WERI-Rb-1 (cell line): ENCODE results near the gene SAMD4A.

Experiments
- DNase-seq: peaks from one replicate; pipeline ENCODE4 v3.0.0-alpha.2; 2020
- H3K27ac ChIP-seq: fragments of 250-450 bp; sonication (Bioruptor Pico); 2 replicates; pipeline ENCODE4 v1.5.1; 2020; ENCODE audit warnings: mild to moderate bottlenecking, moderate library complexity
- H3K27me3 ChIP-seq: fragments of 250-450 bp; sonication (Bioruptor Pico); 2 replicates; pipeline ENCODE4 v1.5.1; 2021; ENCODE audit warnings: mild to moderate bottlenecking, low read depth, moderate library complexity; ENCODE audit not compliant: insufficient read depth, severe bottlenecking
- H3K36me3 ChIP-seq: fragments of 250-450 bp; sonication (Bioruptor Pico); 2 replicates; pipeline ENCODE4 v1.5.1; 2020; ENCODE audit warnings: mild to moderate bottlenecking, moderate library complexity
- H3K4me3 ChIP-seq: 2 replicates; pipeline ENCODE4 v1.5.1; 2011; ENCODE audit warnings: low read depth, mild to moderate bottlenecking, control low read depth, low read length
- H3K9me3 ChIP-seq: fragments of 250-450 bp; sonication (Bioruptor Pico); 2 replicates; pipeline ENCODE4 v1.5.1; 2021; ENCODE audit warnings: mild to moderate bottlenecking, moderate library complexity; ENCODE audit not compliant: severe bottlenecking
- TF ChIP-seq, protein P1 (sequence below): IDR thresholded peaks from 2 replicates; pipeline ENCODE4 v1.5.1; 2011; ENCODE audit warnings: low read depth, mild to moderate bottlenecking, control low read depth, inconsistent platforms, low read length

SAMD4A gene

DNA sequence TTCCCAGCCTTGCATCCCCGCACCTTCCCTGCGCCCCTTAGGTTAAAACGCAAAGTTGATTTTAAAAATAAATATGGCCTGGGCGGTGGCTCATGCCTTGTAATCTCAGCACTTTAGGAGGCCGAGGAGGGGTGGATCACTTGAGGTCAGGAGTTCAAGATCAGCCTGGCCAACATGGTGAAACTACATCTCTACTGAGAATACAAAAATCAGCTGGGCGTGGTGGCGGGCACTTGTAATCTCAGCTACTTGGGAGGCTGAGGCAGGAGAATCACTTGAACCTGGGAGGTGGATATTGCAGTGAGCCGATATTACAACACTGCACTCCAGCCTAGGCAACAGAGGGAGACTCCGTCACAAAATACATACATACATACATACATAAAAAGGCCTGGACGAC is 239.7 kb downstream of the SAMD4A start:
- Histone ChIP-seq H3K27me3 (no peaks in the 10 kb centered on the region), H3K9me3 (no peaks in the 10 kb centered on the region), H3K36me3 (no peaks in the 10 kb centered on the region), H3K4me3 (no peak overlapping the region), H3K27ac (no peak overlapping the region)
- no peak for DNase-seq
- TF ChIP-seq, protein P1, sequence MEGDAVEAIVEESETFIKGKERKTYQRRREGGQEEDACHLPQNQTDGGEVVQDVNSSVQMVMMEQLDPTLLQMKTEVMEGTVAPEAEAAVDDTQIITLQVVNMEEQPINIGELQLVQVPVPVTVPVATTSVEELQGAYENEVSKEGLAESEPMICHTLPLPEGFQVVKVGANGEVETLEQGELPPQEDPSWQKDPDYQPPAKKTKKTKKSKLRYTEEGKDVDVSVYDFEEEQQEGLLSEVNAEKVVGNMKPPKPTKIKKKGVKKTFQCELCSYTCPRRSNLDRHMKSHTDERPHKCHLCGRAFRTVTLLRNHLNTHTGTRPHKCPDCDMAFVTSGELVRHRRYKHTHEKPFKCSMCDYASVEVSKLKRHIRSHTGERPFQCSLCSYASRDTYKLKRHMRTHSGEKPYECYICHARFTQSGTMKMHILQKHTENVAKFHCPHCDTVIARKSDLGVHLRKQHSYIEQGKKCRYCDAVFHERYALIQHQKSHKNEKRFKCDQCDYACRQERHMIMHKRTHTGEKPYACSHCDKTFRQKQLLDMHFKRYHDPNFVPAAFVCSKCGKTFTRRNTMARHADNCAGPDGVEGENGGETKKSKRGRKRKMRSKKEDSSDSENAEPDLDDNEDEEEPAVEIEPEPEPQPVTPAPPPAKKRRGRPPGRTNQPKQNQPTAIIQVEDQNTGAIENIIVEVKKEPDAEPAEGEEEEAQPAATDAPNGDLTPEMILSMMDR: no peak

DNA sequence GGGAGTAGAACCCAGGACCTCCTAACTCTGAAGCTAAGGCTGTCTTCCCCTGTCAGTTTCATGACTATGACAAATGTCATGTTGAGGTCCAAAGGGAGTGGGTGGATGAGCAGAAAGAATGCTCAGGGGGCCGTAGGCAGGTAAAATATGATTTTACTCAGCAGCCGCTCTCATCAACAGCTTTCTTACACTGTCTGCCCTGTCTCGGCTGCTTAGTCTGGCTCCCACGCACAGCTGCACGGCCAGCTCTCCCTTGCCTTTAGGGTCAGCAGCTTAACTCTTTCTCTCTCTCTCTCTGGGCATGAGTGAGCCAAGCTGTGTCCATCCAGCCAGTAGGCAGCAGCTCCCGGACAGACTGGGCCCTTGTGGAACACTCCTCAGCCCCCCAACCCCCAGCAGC is 240.5 kb downstream of the SAMD4A start:
- Histone ChIP-seq H3K27ac (no peak overlapping the region), H3K36me3 (no peaks in the 10 kb centered on the region), H3K4me3 (no peak overlapping the region), H3K9me3 (no peaks in the 10 kb centered on the region), H3K27me3 (no peaks in the 10 kb centered on the region)
- no peak for DNase-seq
- TF ChIP-seq, protein P1: no peak

GRCh38 chr14:54807881-54808280 is 241.0 kb downstream of the SAMD4A start:
- DNase-seq: no peak
- Histone ChIP-seq H3K9me3 (no peaks in the 10 kb centered on the region), H3K27ac (no peak overlapping the region), H3K4me3 (no peak overlapping the region), H3K36me3 (no peaks in the 10 kb centered on the region), H3K27me3 (no peaks in the 10 kb centered on the region)
- TF ChIP-seq, protein P1: no peak

- no peaks in the 10 kb centered on the region for H3K36me3 ChIP-seq
- DNase-seq: no peak
- no peak overlapping the region for H3K4me3 ChIP-seq
- no peaks in the 10 kb centered on the region for H3K9me3 ChIP-seq
- H3K27ac ChIP-seq: no peak overlapping the region
- TF ChIP-seq, protein P1: no peak
- no peaks in the 10 kb centered on the region for H3K27me3 ChIP-seq
Observed at GRCh38 chr14:54808326-54809161, 241.6 kb downstream of the SAMD4A start.

- no peaks in the 10 kb centered on the region for H3K36me3 ChIP-seq
- H3K27me3 ChIP-seq: no peaks in the 10 kb centered on the region
- H3K27ac ChIP-seq: no peak overlapping the region
- no peak for DNase-seq
- no peaks in the 10 kb centered on the region for H3K9me3 ChIP-seq
- TF ChIP-seq, protein P1: no peak
- H3K4me3 ChIP-seq: no peak overlapping the region
Observed at GRCh38 chr14:54809767-54810166, 242.8 kb downstream of the SAMD4A start.

- no peaks in the 10 kb centered on the region for H3K9me3 ChIP-seq
- no peak for DNase-seq
- H3K36me3 ChIP-seq: no peaks in the 10 kb centered on the region
- no peaks in the 10 kb centered on the region for H3K27me3 ChIP-seq
- no peak overlapping the region for H3K27ac ChIP-seq
- no peak overlapping the region for H3K4me3 ChIP-seq
- TF ChIP-seq, protein P1: no peak
Observed at GRCh38 chr14:54812617-54813016, 245.7 kb downstream of the SAMD4A start.
